RPMI8226 (cell line): Measurements from ENCODE around the gene SPG21.
"Not testable (repeated sequence)": the region's sequence is repeated elsewhere in the genome, so short reads cannot be mapped to it uniquely, and the experiment has no call there.

Experiments used
- DNase-seq: peaks from one replicate; pipeline ENCODE4 v3.0.0-alpha.2; 2015

Gene SPG21, protein sequence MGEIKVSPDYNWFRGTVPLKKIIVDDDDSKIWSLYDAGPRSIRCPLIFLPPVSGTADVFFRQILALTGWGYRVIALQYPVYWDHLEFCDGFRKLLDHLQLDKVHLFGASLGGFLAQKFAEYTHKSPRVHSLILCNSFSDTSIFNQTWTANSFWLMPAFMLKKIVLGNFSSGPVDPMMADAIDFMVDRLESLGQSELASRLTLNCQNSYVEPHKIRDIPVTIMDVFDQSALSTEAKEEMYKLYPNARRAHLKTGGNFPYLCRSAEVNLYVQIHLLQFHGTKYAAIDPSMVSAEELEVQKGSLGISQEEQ

GRCh38 chr15:64989416-64990167 lies at the start of gene SPG21:
SPG21 (minus strand) TSS chr15:64989914; CDS start chr15:64983569, 6,345 bp downstream.
- DNase-seq, result peak; percentile 99

DNA sequence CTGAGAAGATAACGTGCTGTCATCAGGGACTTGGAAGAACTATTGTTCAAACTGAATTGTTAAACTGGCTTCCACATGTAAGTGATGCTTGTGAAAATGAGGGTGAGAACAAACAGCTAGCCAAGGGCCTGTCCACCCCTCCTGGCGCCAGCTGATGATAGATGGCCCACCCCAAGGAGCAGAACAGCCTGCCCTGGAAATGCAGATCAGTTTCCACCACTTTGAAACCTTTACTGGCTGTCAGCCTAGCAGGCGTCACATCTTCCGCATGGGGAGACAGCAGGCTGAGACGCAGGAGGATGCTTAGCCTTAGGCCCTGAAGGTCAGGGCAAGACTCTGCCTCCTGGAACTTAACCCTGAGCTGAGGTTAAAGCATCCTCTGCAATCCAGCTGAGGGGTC lies 49.1 kb upstream of the SPG21 start:
- no peak for DNase-seq

- no peak for DNase-seq
These were observed 48.7 kb upstream of the SPG21 start for GRCh38 chr15:65038428-65038827.

GRCh38 chr15:65037309-65037708 lies 47.6 kb upstream of the SPG21 start:
- DNase-seq, result no peak

DNA sequence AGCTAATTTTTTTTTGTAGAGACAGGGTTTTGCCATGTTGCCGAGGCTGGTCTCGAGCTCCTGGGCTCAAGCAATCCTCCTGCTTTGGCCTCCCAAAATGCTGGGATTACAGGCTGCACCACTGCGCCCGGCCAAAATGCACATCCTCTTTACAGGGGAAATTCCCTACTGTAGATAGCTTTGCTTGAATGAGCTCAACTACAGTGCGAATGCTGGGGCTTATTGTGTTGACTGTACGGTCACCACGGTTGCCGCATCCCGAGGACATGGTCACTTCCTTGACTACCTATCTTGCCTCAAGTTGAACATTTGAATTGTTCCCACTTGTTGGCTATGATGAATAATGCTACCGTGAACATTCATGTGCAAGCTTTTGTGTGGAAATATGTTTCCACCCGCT lies 45.0 kb upstream of the SPG21 start:
- DNase-seq, result no peak

GRCh38 chr15:65033659-65034269 lies 44.0 kb upstream of the SPG21 start:
- peak; percentile 66 for DNase-seq

DNA sequence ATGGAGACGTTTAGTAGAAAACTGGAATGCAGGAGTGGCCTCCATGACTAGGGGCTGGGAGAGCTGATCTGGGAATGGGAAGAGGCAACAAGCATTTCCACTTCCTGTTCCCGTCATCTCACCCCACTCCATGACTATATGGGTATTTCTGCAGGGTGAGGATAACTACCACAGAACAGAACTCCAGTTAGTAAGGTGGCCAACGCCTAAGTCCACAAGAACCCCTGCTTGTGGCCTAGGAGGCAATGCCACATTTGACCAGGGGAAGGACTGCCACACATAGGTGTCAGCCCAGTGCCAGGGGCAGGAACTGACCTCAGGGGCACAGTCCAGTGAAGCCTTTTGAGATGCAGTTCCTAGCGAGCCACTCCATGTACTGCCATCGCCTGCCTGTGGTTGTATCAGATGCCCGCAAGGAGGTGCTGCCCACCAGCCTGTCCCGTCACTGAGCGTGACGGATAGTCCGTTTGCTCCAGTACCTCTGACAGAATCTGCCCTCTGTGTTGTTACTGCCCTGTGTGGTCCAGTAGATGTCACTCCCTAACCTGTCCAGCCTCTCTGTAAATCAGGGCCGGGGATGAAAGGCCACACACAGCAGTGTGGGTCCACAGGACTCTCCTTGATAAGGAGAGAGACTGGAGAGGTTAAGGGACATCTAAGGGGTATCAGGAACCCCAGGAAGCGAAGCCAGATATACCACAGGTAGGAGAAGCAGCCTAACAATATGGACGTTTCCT lies 43.3 kb upstream of the SPG21 start:
- peak; percentile 90 for DNase-seq

DNA sequence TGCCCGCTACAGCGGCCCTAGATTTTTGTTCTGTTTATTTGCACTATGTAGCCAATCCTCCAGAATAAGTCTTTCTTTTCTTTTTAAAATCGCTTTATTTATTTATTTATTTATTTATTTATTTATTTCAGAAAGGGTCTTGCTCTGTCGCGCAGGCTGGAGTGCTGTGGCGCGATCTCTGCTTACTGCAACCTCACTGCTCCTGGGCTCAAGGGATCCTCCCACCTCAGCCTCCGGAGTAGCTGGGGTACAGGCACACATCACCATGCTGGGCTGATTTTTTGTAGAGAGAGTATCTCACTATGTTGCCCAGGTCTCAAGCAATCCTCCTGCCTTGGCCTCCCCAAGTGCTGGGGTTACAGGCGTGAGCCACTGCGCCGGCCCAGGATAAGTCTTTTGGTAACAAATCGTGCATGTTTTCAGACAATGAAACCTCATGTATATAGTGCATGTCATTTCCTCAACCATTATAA lies 40.1 kb upstream of the SPG21 start:
- DNase-seq, result no peak

DNA sequence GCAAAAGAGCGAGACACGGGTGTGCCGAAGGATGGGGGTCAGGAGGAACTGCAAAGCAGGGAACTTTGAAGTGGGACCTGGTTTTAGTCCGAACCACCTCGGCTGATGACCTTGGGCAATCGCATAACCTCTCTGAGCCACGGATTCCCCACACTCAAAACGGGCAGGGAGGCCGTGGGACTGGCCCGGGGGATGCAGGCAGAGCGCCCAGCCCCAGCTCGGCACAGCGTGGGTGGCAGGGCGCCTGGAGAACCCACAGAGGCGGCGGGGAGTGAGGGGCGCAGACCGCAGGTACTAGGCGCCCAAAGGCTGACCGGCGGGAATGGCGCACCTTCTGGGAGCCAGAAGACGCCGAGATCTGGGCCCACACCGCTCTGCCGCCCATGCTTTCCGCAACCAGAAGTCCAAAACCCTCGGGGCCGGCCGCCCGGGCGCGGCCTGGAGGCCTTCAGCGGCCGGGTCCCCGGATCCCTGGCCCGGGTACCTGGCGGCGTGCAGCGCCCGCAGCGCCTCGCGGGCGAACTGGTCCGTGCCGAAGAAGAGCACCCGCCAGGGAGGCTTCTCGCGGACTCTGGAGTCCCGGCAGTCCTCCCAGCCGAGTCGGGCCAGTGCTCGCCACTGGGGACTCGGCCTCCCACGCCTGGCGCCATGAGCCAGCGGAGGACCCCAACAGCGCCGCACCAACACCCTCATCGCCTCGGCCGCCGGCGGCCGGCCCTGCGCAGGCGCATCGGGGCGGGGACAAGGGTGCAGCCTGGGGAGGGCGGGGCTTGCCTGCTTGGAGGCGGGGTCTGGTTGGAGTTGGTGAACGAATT lies 39.4 kb upstream of the SPG21 start, which contains the start of gene MTFMT:
Gene MTFMT, minus strand, starts transcription at position 719 of the 815 bp plus-strand sequence. Its CDS starts 26 bp downstream, at position 693.
- DNase-seq, result peak; percentile 97

GRCh38 chr15:65028338-65028737 lies 38.6 kb upstream of the SPG21 start:
- no peak for DNase-seq

DNA sequence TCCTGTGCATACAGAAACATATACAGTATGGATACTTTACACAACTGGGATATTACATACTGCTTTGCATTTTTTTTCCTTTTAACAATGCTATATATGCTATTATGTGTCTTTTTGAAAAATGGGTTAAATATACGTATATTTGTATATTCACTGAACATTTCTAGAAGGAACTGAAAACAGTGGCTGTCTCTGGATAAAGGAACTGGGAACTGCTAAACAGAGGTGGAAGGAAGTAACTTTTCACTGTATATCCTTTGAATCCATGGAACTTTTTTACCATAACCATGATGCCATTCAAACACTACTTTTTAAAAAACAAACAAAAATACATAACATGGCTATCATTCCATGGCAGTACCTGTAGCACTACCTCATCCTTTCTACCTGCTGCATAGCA lies 37.9 kb upstream of the SPG21 start:
- no peak for DNase-seq

DNA sequence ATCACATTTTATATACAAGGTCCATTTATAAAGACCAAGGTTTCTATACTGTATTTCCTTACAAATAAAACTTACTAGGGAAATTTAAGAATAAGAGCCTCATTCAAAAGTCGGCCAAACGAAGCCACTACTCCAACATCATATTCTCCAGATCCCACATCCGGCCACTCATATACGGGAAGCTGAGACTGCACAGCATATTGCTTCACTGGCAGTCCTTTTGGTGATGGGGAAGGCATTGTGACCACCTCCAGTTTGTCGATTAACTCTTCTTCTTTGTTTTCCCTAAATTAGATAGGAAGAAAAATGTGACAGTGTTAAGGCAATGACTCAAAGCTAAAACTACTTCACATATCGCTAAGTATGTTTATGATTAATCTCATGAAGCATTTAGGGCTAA lies 37.0 kb upstream of the SPG21 start:
- DNase-seq, result no peak

DNA sequence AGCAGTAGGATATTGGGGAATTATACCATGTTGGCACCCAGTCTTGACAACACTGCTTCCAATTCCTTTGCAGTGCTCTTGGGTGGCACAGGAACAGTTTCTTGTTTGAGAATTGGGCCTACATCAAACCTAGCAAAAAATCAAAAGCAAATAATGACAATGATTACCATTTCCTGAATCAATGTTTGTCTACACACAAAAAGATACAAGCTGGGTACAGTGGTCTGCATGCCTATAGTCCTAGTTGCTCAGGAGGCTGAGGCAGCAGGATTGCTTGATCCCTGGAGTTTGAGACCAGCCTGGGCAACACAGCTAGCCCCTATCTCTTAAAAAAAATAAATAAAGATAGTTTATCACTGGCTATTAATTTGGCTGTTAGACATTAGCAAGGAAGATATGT lies 31.8 kb upstream of the SPG21 start:
- no peak for DNase-seq

- no peak for DNase-seq
These were observed 30.7 kb upstream of the SPG21 start for GRCh38 chr15:65020419-65020818.

GRCh38 chr15:65011198-65011597 lies 21.5 kb upstream of the SPG21 start:
- not testable (repeated sequence) for DNase-seq

DNA sequence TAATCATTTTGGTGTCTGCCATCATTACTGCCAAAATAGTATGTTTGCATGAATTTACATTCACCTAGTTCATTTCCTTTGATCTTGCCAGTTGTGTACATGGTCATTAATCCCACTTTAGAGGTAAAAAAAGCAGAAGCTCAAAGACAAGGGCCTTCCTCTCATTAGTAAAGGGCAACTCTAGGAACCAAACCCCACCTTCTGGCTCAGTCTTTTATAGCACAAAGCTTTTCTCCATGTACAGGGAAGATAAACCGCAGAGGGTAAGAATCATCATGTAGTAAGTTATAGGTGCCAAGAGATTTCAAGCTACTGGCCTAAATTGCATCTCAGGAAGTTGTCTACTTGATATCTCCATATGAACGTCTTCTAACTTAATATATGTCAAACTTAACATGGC lies 19.3 kb upstream of the SPG21 start:
- peak; percentile 37 for DNase-seq

DNA sequence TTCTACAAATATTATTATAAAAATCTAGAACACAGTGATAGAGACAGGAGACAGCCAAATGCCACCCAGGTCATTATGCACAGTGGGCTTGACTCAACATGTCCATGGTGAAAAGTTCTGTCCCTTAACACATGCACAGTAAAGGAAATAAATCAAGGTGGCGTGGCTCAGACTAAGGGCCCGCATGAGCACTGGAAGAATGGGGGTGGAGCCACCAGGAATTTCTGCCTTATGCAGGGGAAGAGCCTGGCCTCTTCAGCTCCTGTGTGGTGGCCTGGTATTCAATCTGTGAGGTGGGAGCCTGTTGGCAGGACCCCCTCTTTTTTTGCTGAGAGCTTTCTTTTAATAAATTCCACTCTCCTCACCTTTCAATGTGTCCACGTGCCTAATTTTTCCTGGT lies 17.2 kb upstream of the SPG21 start:
- no peak for DNase-seq

GRCh38 chr15:65004993-65005392 lies 15.3 kb upstream of the SPG21 start:
- DNase-seq, result no peak

- no peak for DNase-seq
These were observed 8.1 kb upstream of the SPG21 start for GRCh38 chr15:64997745-64998375.

GRCh38 chr15:64997066-64997465 lies 7.4 kb upstream of the SPG21 start:
- no peak for DNase-seq

DNA sequence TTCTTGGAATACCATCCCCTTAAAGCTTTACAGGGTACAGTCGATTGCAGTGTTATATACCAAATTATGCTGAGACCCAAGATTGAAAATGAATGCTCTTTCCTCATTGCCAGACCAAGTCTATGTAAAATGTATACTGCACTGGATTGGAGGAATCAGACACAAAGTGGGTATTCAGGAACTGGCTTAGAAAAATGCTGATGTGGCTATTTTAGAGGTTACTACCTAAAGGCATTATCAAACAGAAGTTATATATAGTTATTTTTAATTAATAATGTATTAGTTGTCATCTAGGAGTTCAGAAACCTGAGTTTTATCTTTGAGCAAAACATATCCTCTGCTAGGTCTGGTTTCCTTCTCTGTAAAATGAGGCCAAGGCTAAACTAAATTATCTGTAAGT lies 3.6 kb upstream of the SPG21 start:
- DNase-seq, result no peak
